ENCODE data around the gene TXNRD2. TPM values are rescaled to one million over a fixed set of nuclear protein-coding genes. Genes with fewer than 3 reads are reported as not detected.

Gene TXNRD2
- total and polyA plus RNA-seq, 2 of the 4 experiments (the other 2 are of a cell fraction): 15.6 to 25.7 TPM

- WGBS, 2 experiments (ENCODE audit: extremely low coverage in 2 of 2, insufficient read length in 1 of 2): 83% methylated on average over 6 of the region's 23 CpGs; no CpG with 5 or more reads in 1 of the 2 experiments
- TF ChIP-seq SMC3 (IDR thresholded peaks at IDR 0.05; ENCODE audit: low read depth, low read length): no peak
- TF ChIP-seq CEBPB (IDR thresholded peaks at IDR 0.05; ENCODE audit: low read depth, low read length): no peak
- no peak for TF ChIP-seq ELK1 (IDR thresholded peaks at IDR 0.05; ENCODE audit: borderline replicate concordance, low read depth, low read length)
- no peak for TF ChIP-seq CHD1 (IDR thresholded peaks at IDR 0.05; ENCODE audit: low read depth, low read length)
- no peak for TF ChIP-seq RCOR1 (IDR thresholded peaks at IDR 0.05; ENCODE audit: insufficient replicate concordance, low read length)
- TF ChIP-seq CTCF (conservative IDR thresholded peaks at IDR 0.05; ENCODE audit: low read depth, low read length): no peak
- TF ChIP-seq MAZ (IDR thresholded peaks at IDR 0.05; ENCODE audit: borderline replicate concordance, low read depth, low read length): no peak
- no peak for TF ChIP-seq NFE2L2 (IDR thresholded peaks at IDR 0.05; ENCODE audit: low read depth, low read length)
- no peak for TF ChIP-seq MAFK (IDR thresholded peaks at IDR 0.05; ENCODE audit: low read depth, low read length)
- no peak for TF ChIP-seq MXI1 (IDR thresholded peaks at IDR 0.05; ENCODE audit: borderline replicate concordance, low read depth, low read length)
- no peak overlapping the region for H3K56ac ChIP-seq (ENCODE audit: extremely low read depth, insufficient read depth, low read length)
- H2BK20ac ChIP-seq (ENCODE audit: low read depth, low read length): no peak overlapping the region
- H4K20me1 ChIP-seq (ENCODE audit: insufficient read depth, low read length): no peaks in the 10 kb centered on the region
- H4K5ac ChIP-seq (ENCODE audit: low read depth, low read length): no peak overlapping the region
- no peak overlapping the region; the same call in 1 of the 2 replicates for H4K91ac ChIP-seq (ENCODE audit: insufficient read depth, low read depth, low read length)
- H3K9ac ChIP-seq (ENCODE audit: low read depth, low read length): no peak overlapping the region
- no peak overlapping the region for H2AK9ac ChIP-seq (replicated peaks; ENCODE audit: low read depth, low read length, poor library complexity)
- peaks cover 25% of the 10 kb centered on the region for H3K9me1 ChIP-seq (ENCODE audit: insufficient read depth, low read length)
- H3K4me1 ChIP-seq (ENCODE audit: control insufficient read depth, insufficient read depth, low read length): peaks cover 32% of the 10 kb centered on the region
- no peak overlapping the region for H3K4me3 ChIP-seq (ENCODE audit: insufficient read depth, low read depth, low read length)
- 0 out of 4 replicates have a peak overlapping the region, but pooled peaks of 1 of the 2 experiments have one; percentile 5 for H4K8ac ChIP-seq (ENCODE audit: low read depth in 2 of 2, low read length in 2 of 2)
- no peak overlapping the region for H3K18ac ChIP-seq (ENCODE audit: low read depth, low read length)
- in situ Hi-C loops (cut with MboI; ENCODE audit: low sequenced_read_pairs): no loop called here
- ATAC-seq (ENCODE audit: low read depth) (no peak), DNase-seq (no peak)
- H3K27me3 ChIP-seq (ENCODE audit: control insufficient read depth, insufficient read depth, low read length): no peaks in the 10 kb centered on the region
- no peak overlapping the region for H2AK5ac ChIP-seq (ENCODE audit: low read depth, low read length)
- peaks cover 1% of the 10 kb centered on the region; the same call in 1 of the 2 replicates for H3K36me3 ChIP-seq (ENCODE audit: control insufficient read depth, insufficient read depth, low read length)
- H3K27ac ChIP-seq (ENCODE audit: insufficient read depth, low read length): no peak overlapping the region
- no peak overlapping the region for H3K4ac ChIP-seq (ENCODE audit: low read depth, low read length)
- no peak overlapping the region; the same call in 1 of the 2 replicates for H2BK120ac ChIP-seq (ENCODE audit: low read depth, low read length)
- no peak overlapping the region for H3K14ac ChIP-seq (replicated peaks; ENCODE audit: low read depth, low read length)
- no peak overlapping the region for H3K23ac ChIP-seq (ENCODE audit: low read depth, low read length)
- H2BK5ac ChIP-seq (ENCODE audit: low read depth, low read length, poor library complexity, severe bottlenecking): no peak overlapping the region
- BruUV-seq (replicated peaks): no TSS peak
- ChIA-PET POLR2A (ENCODE audit: unreplicated experiment) (no interaction called here), CTCF (no interaction called here)
- H2AFZ ChIP-seq (replicated peaks; ENCODE audit: low read length, poor library complexity): no peak overlapping the region
- no peaks in the 10 kb centered on the region for H3K9me3 ChIP-seq (ENCODE audit: control insufficient read depth, insufficient read depth, low read length)
- H2BK15ac ChIP-seq (ENCODE audit: low read depth, low read length): no peak overlapping the region
- H3K79me1 ChIP-seq (ENCODE audit: low read depth in 1 of 2, low read length in 2 of 2): peaks cover 16 to 33% of the 10 kb centered on the region in 2 experiments
- intact Hi-C loops (cut with micrococcal nuclease): no loop called here
- dilution Hi-C loops (cut with HindIII; ENCODE audit: low sequenced_read_pairs, unreplicated experiment): no loop called here
- H3K4me2 ChIP-seq (ENCODE audit: low read depth, low read length): no peak overlapping the region
Observed at GRCh38 chr22:19875531-19876313, 65.9 kb downstream of the TXNRD2 start.

Data from IMR-90 (cell line).